Activated T-helper 17 cell treated with anti-CD3 and anti-CD28 coated beads, Interleukin-2, amount 50 U/mL, for 72 hours (primary cell): ENCODE measurements around the gene ZMYND12. TPM values are rescaled to one million over a fixed set of nuclear protein-coding genes. Genes with fewer than 3 reads are reported as not detected.
A peak's percentile ranks its signal among the peaks of the same experiment; 100 is the strongest.

Experiments used
- ATAC-seq: fragments of 150-1000 bp; cut with Tn5 transposase; replicated peaks from 2 replicates; pipeline ENCODE4 v1.10.0; 2021; ENCODE audit warnings: mild to moderate bottlenecking, moderate library complexity
- H3K27ac Mint-ChIP-seq: one replicate; pipeline ENCODE4 v1.8.0; 2022; ENCODE audit warnings: mixed read lengths
- H3K27me3 Mint-ChIP-seq: one replicate; pipeline ENCODE4 v1.8.0; 2022; ENCODE audit warnings: mixed read lengths
- H3K36me3 Mint-ChIP-seq: one replicate; pipeline ENCODE4 v1.8.0; 2022; ENCODE audit warnings: low read depth, mild to moderate bottlenecking, mixed read lengths
- H3K4me1 Mint-ChIP-seq: one replicate; pipeline ENCODE4 v1.8.0; 2022; ENCODE audit warnings: mixed read lengths
- H3K4me3 Mint-ChIP-seq: one replicate; pipeline ENCODE4 v1.8.0; 2022; ENCODE audit warnings: mild to moderate bottlenecking, mixed read lengths
- H3K9me3 Mint-ChIP-seq: one replicate; pipeline ENCODE4 v1.8.0; 2022; ENCODE audit warnings: mixed read lengths
- total RNA-seq, 2 donors: library from RNA; stranded (reverse); gene quantifications; one replicate each; pipeline ENCODE4 v1.2.3, GENCODE V29; 2022

Gene ZMYND12
- total RNA-seq, 2 donors from 2014 or later: 0.50 to 0.90 TPM

GRCh38 chr1:42427240-42427639, 28.6 kb downstream of the ZMYND12 start:
- H3K4me3 Mint-ChIP-seq: no peak overlapping the region
- peaks cover 3% of the 10 kb centered on the region for H3K27me3 Mint-ChIP-seq
- H3K27ac Mint-ChIP-seq: peak overlapping the region; percentile 28

GRCh38 chr1:42424201-42424600, 31.6 kb downstream of the ZMYND12 start:
- ATAC-seq: no peak
- no peaks in the 10 kb centered on the region for H3K4me1 Mint-ChIP-seq
- no peaks in the 10 kb centered on the region for H3K9me3 Mint-ChIP-seq

More at GRCh38 chr1:42427240-42427639, 28.6 kb downstream of the ZMYND12 start:
- Mint-ChIP-seq H3K9me3 (no peaks in the 10 kb centered on the region), H3K36me3 (no peaks in the 10 kb centered on the region), H3K4me1 (no peaks in the 10 kb centered on the region)
- ATAC-seq: no peak

GRCh38 chr1:42423681-42424080, 32.1 kb downstream of the ZMYND12 start:
- H3K27ac Mint-ChIP-seq: no peak overlapping the region
- H3K36me3 Mint-ChIP-seq: no peaks in the 10 kb centered on the region
- H3K4me1 Mint-ChIP-seq: no peaks in the 10 kb centered on the region
- H3K4me3 Mint-ChIP-seq: no peak overlapping the region
- H3K27me3 Mint-ChIP-seq: peaks cover 10% of the 10 kb centered on the region
- ATAC-seq: no peak
- H3K9me3 Mint-ChIP-seq: no peaks in the 10 kb centered on the region

More at GRCh38 chr1:42424201-42424600, 31.6 kb downstream of the ZMYND12 start:
- H3K36me3 Mint-ChIP-seq: no peaks in the 10 kb centered on the region
- H3K27ac Mint-ChIP-seq: no peak overlapping the region
- H3K4me3 Mint-ChIP-seq: no peak overlapping the region
- peaks cover 10% of the 10 kb centered on the region for H3K27me3 Mint-ChIP-seq

GRCh38 chr1:42422737-42423136, 33.1 kb downstream of the ZMYND12 start:
- Mint-ChIP-seq H3K4me3 (no peak overlapping the region), H3K27ac (no peak overlapping the region), H3K4me1 (no peaks in the 10 kb centered on the region), H3K9me3 (no peaks in the 10 kb centered on the region), H3K36me3 (no peaks in the 10 kb centered on the region), H3K27me3 (peaks cover 10% of the 10 kb centered on the region)
- ATAC-seq: no peak

- H3K4me3 Mint-ChIP-seq: no peak overlapping the region
These were observed 34.8 kb downstream of the ZMYND12 start for GRCh38 chr1:42420911-42421585.

GRCh38 chr1:42420121-42420520, 35.7 kb downstream of the ZMYND12 start:
- Mint-ChIP-seq H3K9me3 (no peaks in the 10 kb centered on the region), H3K27ac (no peak overlapping the region), H3K36me3 (no peaks in the 10 kb centered on the region), H3K4me3 (no peak overlapping the region), H3K27me3 (peaks cover 13% of the 10 kb centered on the region), H3K4me1 (no peaks in the 10 kb centered on the region)
- no peak for ATAC-seq

More at GRCh38 chr1:42420911-42421585, 34.8 kb downstream of the ZMYND12 start:
- H3K4me1 Mint-ChIP-seq: no peaks in the 10 kb centered on the region
- H3K36me3 Mint-ChIP-seq: no peaks in the 10 kb centered on the region
- H3K27ac Mint-ChIP-seq: no peak overlapping the region
- no peaks in the 10 kb centered on the region for H3K9me3 Mint-ChIP-seq
- ATAC-seq: no peak
- H3K27me3 Mint-ChIP-seq: peaks cover 10% of the 10 kb centered on the region

GRCh38 chr1:42419126-42419821, 36.5 kb downstream of the ZMYND12 start:
- no peak overlapping the region for H3K27ac Mint-ChIP-seq
- no peak for ATAC-seq

GRCh38 chr1:42418516-42418915, 37.3 kb downstream of the ZMYND12 start:
- Mint-ChIP-seq H3K4me3 (no peak overlapping the region), H3K36me3 (peaks cover 6% of the 10 kb centered on the region), H3K4me1 (no peaks in the 10 kb centered on the region), H3K27ac (no peak overlapping the region), H3K9me3 (no peaks in the 10 kb centered on the region), H3K27me3 (peaks cover 16% of the 10 kb centered on the region)
- ATAC-seq: no peak

More at GRCh38 chr1:42419126-42419821, 36.5 kb downstream of the ZMYND12 start:
- Mint-ChIP-seq H3K4me1 (no peaks in the 10 kb centered on the region), H3K9me3 (no peaks in the 10 kb centered on the region), H3K27me3 (peaks cover 13% of the 10 kb centered on the region), H3K36me3 (peaks cover 4% of the 10 kb centered on the region), H3K4me3 (no peak overlapping the region)

- ATAC-seq: no peak
- no peaks in the 10 kb centered on the region for H3K4me1 Mint-ChIP-seq
These were observed 38.7 kb downstream of the ZMYND12 start for GRCh38 chr1:42417166-42417565.

GRCh38 chr1:42414551-42415496, 41.0 kb downstream of the ZMYND12 start:
- ATAC-seq: no peak
- H3K27me3 Mint-ChIP-seq: peaks cover 14% of the 10 kb centered on the region
- H3K27ac Mint-ChIP-seq: no peak overlapping the region
- no peak overlapping the region for H3K4me3 Mint-ChIP-seq
- H3K9me3 Mint-ChIP-seq: no peaks in the 10 kb centered on the region
- H3K36me3 Mint-ChIP-seq: peaks cover 16% of the 10 kb centered on the region
- peaks cover 4% of the 10 kb centered on the region for H3K4me1 Mint-ChIP-seq

More at GRCh38 chr1:42417166-42417565, 38.7 kb downstream of the ZMYND12 start:
- peaks cover 6% of the 10 kb centered on the region for H3K36me3 Mint-ChIP-seq
- H3K4me3 Mint-ChIP-seq: no peak overlapping the region
- no peaks in the 10 kb centered on the region for H3K9me3 Mint-ChIP-seq
- H3K27ac Mint-ChIP-seq: no peak overlapping the region
- H3K27me3 Mint-ChIP-seq: peaks cover 18% of the 10 kb centered on the region

- H3K27me3 Mint-ChIP-seq: peaks cover 15% of the 10 kb centered on the region
These were observed 51.9 kb downstream of the ZMYND12 start for GRCh38 chr1:42403880-42404400.

GRCh38 chr1:42399315-42400100, 56.3 kb downstream of the ZMYND12 start:
- H3K4me3 Mint-ChIP-seq: no peak overlapping the region
- no peaks in the 10 kb centered on the region for H3K4me1 Mint-ChIP-seq
- H3K27me3 Mint-ChIP-seq: peaks cover under 1% of the 10 kb centered on the region
- H3K9me3 Mint-ChIP-seq: no peaks in the 10 kb centered on the region
- ATAC-seq: no peak
- no peak overlapping the region for H3K27ac Mint-ChIP-seq
- peaks cover 2% of the 10 kb centered on the region for H3K36me3 Mint-ChIP-seq

More at GRCh38 chr1:42403880-42404400, 51.9 kb downstream of the ZMYND12 start:
- H3K9me3 Mint-ChIP-seq: no peaks in the 10 kb centered on the region
- H3K27ac Mint-ChIP-seq: no peak overlapping the region
- no peak overlapping the region for H3K4me3 Mint-ChIP-seq
- H3K4me1 Mint-ChIP-seq: no peaks in the 10 kb centered on the region
- H3K36me3 Mint-ChIP-seq: peaks cover 11% of the 10 kb centered on the region
- no peak for ATAC-seq

GRCh38 chr1:42392967-42393848, 62.6 kb downstream of the ZMYND12 start:
- peaks cover 7% of the 10 kb centered on the region for H3K4me1 Mint-ChIP-seq
- H3K27me3 Mint-ChIP-seq: no peaks in the 10 kb centered on the region
- ATAC-seq: peak; percentile 88
- no peak overlapping the region for H3K27ac Mint-ChIP-seq
- H3K9me3 Mint-ChIP-seq: no peaks in the 10 kb centered on the region
- peak overlapping the region; percentile 5 for H3K4me3 Mint-ChIP-seq
- H3K36me3 Mint-ChIP-seq: no peaks in the 10 kb centered on the region
